Panc1 (cell line): Measurements from ENCODE around the gene EDN2.

ENCODE experiments used
- CTCF ChIP-seq: fragments of 450-650 bp; IDR thresholded peaks from 2 replicates; pipeline ENCODE4 v1.5.1; 2017; ENCODE audit warnings: mild to moderate bottlenecking
- POLR2AphosphoS5 ChIP-seq: IDR thresholded peaks from 2 replicates; pipeline ENCODE4 v1.6.1; 2012; ENCODE audit warnings: mild to moderate bottlenecking, low read depth, low read length, moderate library complexity
- REST ChIP-seq, 2 experiments: IDR thresholded peaks; 2 replicates each; pipeline ENCODE4 v1.6.1; 2011 to 2012; ENCODE audit warnings: low read depth in 2 of 2, control low read depth in 1 of 2, low read length in 1 of 2, mild to moderate bottlenecking in 1 of 2, moderate library complexity in 1 of 2; ENCODE audit not compliant: insufficient read depth in 1 of 2
- TCF7L2 ChIP-seq: IDR thresholded peaks from 2 replicates; pipeline ENCODE4 v1.6.1; 2011; ENCODE audit warnings: mild to moderate bottlenecking, low read depth, low read length, inconsistent platforms

- no peak for TF ChIP-seq POLR2AphosphoS5
- TF ChIP-seq CTCF = peak; percentile 96
- TF ChIP-seq REST (IDR thresholded peaks at IDR 0.05; ENCODE audit: insufficient read depth in 1 of 2, low read depth in 2 of 2, low read length in 1 of 2) = peak; percentile 68 to 89
- no peak for TF ChIP-seq TCF7L2
Observed at GRCh38 chr1:41516168-41517061, 31.9 kb upstream of the EDN2 start.
